Prostate gland (tissue), 2 donors: ENCODE measurements around the gene SLC17A7. TPM values are rescaled to one million over a fixed set of nuclear protein-coding genes. Genes with fewer than 3 reads are reported as not detected.

Source experiments
- DNase-seq: peaks from one replicate; pipeline ENCODE4 v3.0.0-alpha.2; 2019; ENCODE audit warnings: low spot score
- H3K27ac ChIP-seq, 2 donors: fragments of 200-600 bp; sonication (generic); 2 replicates each; pipeline ENCODE4 v1.5.1; 2017 to 2019
- H3K27me3 ChIP-seq: fragments of 200-600 bp; sonication (generic); replicated peaks from 2 replicates; pipeline ENCODE4 v1.5.1; 2019; ENCODE audit not compliant: insufficient read depth
- H3K36me3 ChIP-seq, 2 donors: fragments of 200-600 bp; sonication (generic); 1 replicate in 1 of 2; 2 replicates in 1 of 2; pipeline versions ENCODE4 v1.5.1 to v1.8.1; 2017 to 2019
- H3K4me1 ChIP-seq: fragments of 200-600 bp; sonication (generic); replicated peaks from 2 replicates; pipeline ENCODE4 v1.5.1; 2019
- H3K4me3 ChIP-seq, 2 donors: fragments of 200-600 bp; sonication (generic); 2 replicates each; pipeline ENCODE4 v1.5.1; 2017 to 2019
- H3K9me3 ChIP-seq: fragments of 200-600 bp; sonication (generic); 2 replicates; pipeline ENCODE4 v1.5.1; 2017
- CTCF ChIP-seq, 4 experiments: fragments of 200-600 bp in 2 of 4; fragments of 450-650 bp in 2 of 4; sonication (generic) in 2 of 4; IDR thresholded peaks; 1 replicate in 3 of 4; 2 replicates in 1 of 4; pipeline ENCODE4 v1.5.1; 2016 to 2019; ENCODE audit warnings: antibody characterized with exemption in 4 of 4, mild to moderate bottlenecking in 2 of 4, moderate library complexity in 2 of 4
- POLR2A ChIP-seq: fragments of 450-650 bp; IDR thresholded peaks from one replicate; pipeline ENCODE4 v1.6.1; 2016; ENCODE audit warnings: antibody characterized with exemption, mild to moderate bottlenecking
- POLR2AphosphoS5 ChIP-seq: sonication (generic); formaldehyde crosslinking; IDR thresholded peaks from one replicate; pipeline ENCODE4 v1.6.1; 2017; ENCODE audit warnings: antibody characterized with exemption
- WGBS: methylation state at CpG from one replicate; pipeline ENCODE4 v1.1.5; 2018; 5-methylcytosine and 5-hydroxymethylcytosine counted together
- intact Hi-C: fragments of 100-400 bp; cut with DNase I; formaldehyde crosslinking; loops from one replicate; pipeline ENCODE4 v1.14.2; 2022
- total RNA-seq, 2 donors: library from RNA; depleted of rRNA; stranded (reverse); fragments of >200 nt; gene quantifications; one replicate each; pipeline ENCODE4 v1.1.0, GENCODE V29; 2016

SLC17A7 gene
- total RNA-seq, 2 donors from 2014 or later: 0.09 to 0.40 TPM

GRCh38 chr19:49408816-49409440 lies 32.4 kb downstream of the SLC17A7 start:
- intact Hi-C loops: no loop called here
- Histone ChIP-seq H3K9me3 (no peaks in the 10 kb centered on the region), H3K4me3 (no peak overlapping the region), H3K27ac (no peak overlapping the region), H3K4me1 (no peaks in the 10 kb centered on the region), H3K27me3 (no peaks in the 10 kb centered on the region), H3K36me3 (no peaks in the 10 kb centered on the region)
- WGBS: 87% methylated on average over 8 of the region's 8 CpGs
- TF ChIP-seq POLR2A (no peak), CTCF (IDR thresholded peaks at IDR 0.05) (no peak), POLR2AphosphoS5 (no peak)
- DNase-seq: no peak

- Histone ChIP-seq H3K4me3 (no peak overlapping the region), H3K36me3 (no peaks in the 10 kb centered on the region), H3K4me1 (no peaks in the 10 kb centered on the region), H3K27me3 (no peaks in the 10 kb centered on the region), H3K27ac (no peak overlapping the region), H3K9me3 (no peaks in the 10 kb centered on the region)
- no peak for DNase-seq
- intact Hi-C loops: no loop called here
- TF ChIP-seq POLR2AphosphoS5 (no peak), CTCF (IDR thresholded peaks at IDR 0.05) (no peak), POLR2A (no peak)
- 85% methylated on average over 16 of the region's 16 CpGs for WGBS
These were observed 33.8 kb downstream of the SLC17A7 start for GRCh38 chr19:49407482-49408015.

- intact Hi-C loops: no loop called here
- Histone ChIP-seq H3K9me3 (no peaks in the 10 kb centered on the region), H3K27ac (no peak overlapping the region), H3K36me3 (no peaks in the 10 kb centered on the region), H3K27me3 (no peaks in the 10 kb centered on the region), H3K4me3 (no peak overlapping the region), H3K4me1 (no peaks in the 10 kb centered on the region)
- no peak for DNase-seq
- TF ChIP-seq POLR2A (no peak), CTCF (IDR thresholded peaks at IDR 0.05) (no peak), POLR2AphosphoS5 (no peak)
- WGBS: 83% methylated on average over 7 of the region's 7 CpGs
These were observed 34.2 kb downstream of the SLC17A7 start for GRCh38 chr19:49407079-49407478.

GRCh38 chr19:49403404-49404187 lies 37.7 kb downstream of the SLC17A7 start:
- Histone ChIP-seq H3K36me3 (no peaks in the 10 kb centered on the region), H3K9me3 (no peaks in the 10 kb centered on the region), H3K27me3 (no peaks in the 10 kb centered on the region), H3K4me3 (no peak overlapping the region), H3K27ac (no peak overlapping the region), H3K4me1 (no peaks in the 10 kb centered on the region)
- WGBS: 53% methylated on average over 7 of the region's 7 CpGs
- TF ChIP-seq CTCF (IDR thresholded peaks at IDR 0.05): no peak
- no peak for TF ChIP-seq POLR2A
- no peak for TF ChIP-seq POLR2AphosphoS5
- DNase-seq: no peak
- intact Hi-C loops: no loop called here
